ENCODE data around the gene ITGBL1.

ITGBL1 gene

GRCh38 chr13:101486708-101487437 lies 34.4 kb downstream of the ITGBL1 start:
- H3K79me2 ChIP-seq (ENCODE audit: insufficient read depth, low read length), result no peaks in the 10 kb centered on the region
- H3F3A ChIP-seq (ENCODE audit: insufficient read depth), result no peaks in the 10 kb centered on the region

DNA sequence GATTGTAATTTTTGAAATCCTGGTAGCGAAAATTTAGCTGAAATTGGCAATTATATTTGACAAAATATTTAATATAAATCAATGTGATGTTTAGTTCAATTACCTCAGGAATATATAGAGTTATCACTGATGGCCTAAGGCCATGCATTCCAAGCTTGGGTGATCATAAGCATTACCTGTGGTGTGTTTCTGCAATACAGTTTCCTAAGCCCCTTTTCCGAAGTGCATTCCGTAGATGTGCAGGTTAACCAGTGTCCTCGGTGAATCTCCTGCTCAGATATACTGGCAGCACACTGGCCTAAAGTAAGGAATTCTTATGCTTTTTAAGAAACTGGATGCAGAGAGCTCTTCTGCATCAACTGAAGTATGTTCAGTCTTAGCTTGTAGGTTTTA lies 35.0 kb downstream of the ITGBL1 start:
- no peaks in the 10 kb centered on the region for H4K20me1 ChIP-seq (ENCODE audit: low read depth, low read length)
- no peaks in the 10 kb centered on the region for H3K79me2 ChIP-seq (ENCODE audit: insufficient read depth, low read length)
- no peak overlapping the region for H3K9ac ChIP-seq (ENCODE audit: low read length)
- H3K36me3 ChIP-seq (ENCODE audit: low read length), result no peaks in the 10 kb centered on the region
- H3K4me2 ChIP-seq (ENCODE audit: low read depth, low read length, poor library complexity, severe bottlenecking), result no peak overlapping the region
- no peaks in the 10 kb centered on the region for H3K27me3 ChIP-seq (ENCODE audit: low read length)
- no peaks in the 10 kb centered on the region for H3K9me3 ChIP-seq (ENCODE audit: insufficient read depth, low read length)
- no peaks in the 10 kb centered on the region for H3F3A ChIP-seq (ENCODE audit: insufficient read depth)
- no peak overlapping the region for H3K27ac ChIP-seq (ENCODE audit: low read depth, low read length)
- TF ChIP-seq, protein P1, sequence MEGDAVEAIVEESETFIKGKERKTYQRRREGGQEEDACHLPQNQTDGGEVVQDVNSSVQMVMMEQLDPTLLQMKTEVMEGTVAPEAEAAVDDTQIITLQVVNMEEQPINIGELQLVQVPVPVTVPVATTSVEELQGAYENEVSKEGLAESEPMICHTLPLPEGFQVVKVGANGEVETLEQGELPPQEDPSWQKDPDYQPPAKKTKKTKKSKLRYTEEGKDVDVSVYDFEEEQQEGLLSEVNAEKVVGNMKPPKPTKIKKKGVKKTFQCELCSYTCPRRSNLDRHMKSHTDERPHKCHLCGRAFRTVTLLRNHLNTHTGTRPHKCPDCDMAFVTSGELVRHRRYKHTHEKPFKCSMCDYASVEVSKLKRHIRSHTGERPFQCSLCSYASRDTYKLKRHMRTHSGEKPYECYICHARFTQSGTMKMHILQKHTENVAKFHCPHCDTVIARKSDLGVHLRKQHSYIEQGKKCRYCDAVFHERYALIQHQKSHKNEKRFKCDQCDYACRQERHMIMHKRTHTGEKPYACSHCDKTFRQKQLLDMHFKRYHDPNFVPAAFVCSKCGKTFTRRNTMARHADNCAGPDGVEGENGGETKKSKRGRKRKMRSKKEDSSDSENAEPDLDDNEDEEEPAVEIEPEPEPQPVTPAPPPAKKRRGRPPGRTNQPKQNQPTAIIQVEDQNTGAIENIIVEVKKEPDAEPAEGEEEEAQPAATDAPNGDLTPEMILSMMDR (IDR thresholded peaks at IDR 0.05; ENCODE audit: insufficient read depth, low read length, poor library complexity, severe bottlenecking), result no peak
- no peak for TF ChIP-seq EZH2phosphoT487 (conservative IDR thresholded peaks at IDR 0.05; ENCODE audit: low read length)
- H3K9me2 ChIP-seq (replicated peaks; ENCODE audit: insufficient read depth, low read length), result no peaks in the 10 kb centered on the region
- no peak overlapping the region for H2AFZ ChIP-seq (ENCODE audit: low read depth, low read length, severe bottlenecking)
- no peak overlapping the region for H3K4me3 ChIP-seq (ENCODE audit: insufficient read depth, low read length, poor library complexity, severe bottlenecking)

More at GRCh38 chr13:101486708-101487437, 34.4 kb downstream of the ITGBL1 start:
- H3K9me3 ChIP-seq (ENCODE audit: insufficient read depth, low read length), result no peaks in the 10 kb centered on the region
- H3K4me3 ChIP-seq (ENCODE audit: insufficient read depth, low read length, poor library complexity, severe bottlenecking), result no peak overlapping the region
- no peak overlapping the region for H3K9ac ChIP-seq (ENCODE audit: low read length)
- H2AFZ ChIP-seq (ENCODE audit: low read depth, low read length, severe bottlenecking), result no peak overlapping the region
- H3K4me2 ChIP-seq (ENCODE audit: low read depth, low read length, poor library complexity, severe bottlenecking), result no peak overlapping the region
- H4K20me1 ChIP-seq (ENCODE audit: low read depth, low read length), result no peaks in the 10 kb centered on the region
- H3K36me3 ChIP-seq (ENCODE audit: low read length), result no peaks in the 10 kb centered on the region
- no peak overlapping the region for H3K27ac ChIP-seq (ENCODE audit: low read depth, low read length)
- H3K9me2 ChIP-seq (replicated peaks; ENCODE audit: insufficient read depth, low read length), result no peaks in the 10 kb centered on the region
- TF ChIP-seq, protein P1 (IDR thresholded peaks at IDR 0.05; ENCODE audit: insufficient read depth, low read length, poor library complexity, severe bottlenecking), result no peak
- TF ChIP-seq EZH2phosphoT487 (conservative IDR thresholded peaks at IDR 0.05; ENCODE audit: low read length), result no peak
- no peaks in the 10 kb centered on the region for H3K27me3 ChIP-seq (ENCODE audit: low read length)

- H3F3A ChIP-seq (ENCODE audit: insufficient read depth), result no peaks in the 10 kb centered on the region
- H3K27me3 ChIP-seq (ENCODE audit: low read length), result no peaks in the 10 kb centered on the region
- TF ChIP-seq EZH2phosphoT487 (conservative IDR thresholded peaks at IDR 0.05; ENCODE audit: low read length), result no peak
- TF ChIP-seq, protein P1 (IDR thresholded peaks at IDR 0.05; ENCODE audit: insufficient read depth, low read length, poor library complexity, severe bottlenecking), result no peak
- no peak overlapping the region for H3K27ac ChIP-seq (ENCODE audit: low read depth, low read length)
- H3K9me3 ChIP-seq (ENCODE audit: insufficient read depth, low read length), result no peaks in the 10 kb centered on the region
- H3K4me2 ChIP-seq (ENCODE audit: low read depth, low read length, poor library complexity, severe bottlenecking), result no peak overlapping the region
- no peaks in the 10 kb centered on the region for H3K36me3 ChIP-seq (ENCODE audit: low read length)
- no peak overlapping the region for H3K9ac ChIP-seq (ENCODE audit: low read length)
- no peaks in the 10 kb centered on the region for H3K79me2 ChIP-seq (ENCODE audit: insufficient read depth, low read length)
- H2AFZ ChIP-seq (ENCODE audit: low read depth, low read length, severe bottlenecking), result no peak overlapping the region
- no peaks in the 10 kb centered on the region for H4K20me1 ChIP-seq (ENCODE audit: low read depth, low read length)
- no peaks in the 10 kb centered on the region for H3K9me2 ChIP-seq (replicated peaks; ENCODE audit: insufficient read depth, low read length)
- no peak overlapping the region for H3K4me3 ChIP-seq (ENCODE audit: insufficient read depth, low read length, poor library complexity, severe bottlenecking)
Observed at GRCh38 chr13:101488734-101489133, 36.3 kb downstream of the ITGBL1 start.
